Activated T-cell treated with anti-CD3 and anti-CD28 coated beads, Interleukin-2, amount 50 U/mL, for 4 hours (primary cell): Measurements from ENCODE around the gene PGLYRP2. TPM values are rescaled to one million over a fixed set of nuclear protein-coding genes. Genes with fewer than 3 reads are reported as not detected.
"Not testable (repeated sequence)": the region's sequence is repeated elsewhere in the genome, so short reads cannot be mapped to it uniquely, and the experiment has no call there.

Source experiments
- ATAC-seq, 2 donors: fragments of 200-7000 bp; cut with Tn5 transposase; one replicate each; pipeline ENCODE4 v1.10.0; 2021
- DNase-seq: peaks from one replicate; pipeline ENCODE4 v3.0.0-alpha.2; 2020
- H3K27me3 Mint-ChIP-seq: one replicate; pipeline ENCODE4 v1.8.0; 2021; ENCODE audit warnings: low read depth, mixed read lengths
- H3K36me3 Mint-ChIP-seq: one replicate; pipeline ENCODE4 v1.8.0; 2022; ENCODE audit warnings: mixed read lengths; ENCODE audit not compliant: insufficient read depth
- H3K4me1 Mint-ChIP-seq: one replicate; pipeline ENCODE4 v1.8.0; 2021; ENCODE audit warnings: low read depth, mixed read lengths
- H3K4me3 Mint-ChIP-seq: one replicate; pipeline ENCODE4 v1.8.0; 2021; ENCODE audit warnings: mild to moderate bottlenecking, moderate library complexity, mixed read lengths
- H3K9me3 Mint-ChIP-seq: one replicate; pipeline ENCODE4 v1.8.0; 2021; ENCODE audit warnings: mixed read lengths
- total RNA-seq, 3 donors: library from RNA; stranded (reverse); gene quantifications; one replicate each; pipeline ENCODE4 v1.2.1, GENCODE V29; 2021

Gene PGLYRP2
- total RNA-seq, 3 donors from 2014 or later, result 0.08 TPM; not detected in 2

DNA sequence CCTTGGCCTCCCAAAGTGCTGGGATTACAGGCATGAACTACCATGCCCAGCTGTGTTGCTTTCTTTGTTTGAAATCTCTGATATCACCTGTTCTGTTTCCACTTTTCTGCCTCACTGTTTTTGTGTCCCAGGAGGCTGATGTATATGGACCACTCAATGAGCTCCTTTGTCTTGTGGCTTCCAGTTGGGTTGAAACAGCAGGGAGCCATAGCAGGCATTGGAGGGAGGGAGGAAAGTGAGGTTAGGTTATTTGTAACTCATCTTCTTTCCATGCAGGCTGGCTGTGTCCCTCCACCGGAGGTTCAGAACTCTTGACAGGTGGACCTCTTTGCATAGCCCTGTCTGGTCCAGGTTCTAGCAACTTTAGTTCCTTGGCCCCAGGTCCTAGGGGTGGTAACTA, 23.0 kb upstream of the PGLYRP2 start:
- peaks cover 9% of the 10 kb centered on the region for H3K4me1 Mint-ChIP-seq
- H3K4me3 Mint-ChIP-seq, result no peak overlapping the region
- no peaks in the 10 kb centered on the region for H3K9me3 Mint-ChIP-seq
- no peak for DNase-seq
- peaks cover 2% of the 10 kb centered on the region for H3K27me3 Mint-ChIP-seq
- no peak for ATAC-seq
- H3K36me3 Mint-ChIP-seq, result no peaks in the 10 kb centered on the region

DNA sequence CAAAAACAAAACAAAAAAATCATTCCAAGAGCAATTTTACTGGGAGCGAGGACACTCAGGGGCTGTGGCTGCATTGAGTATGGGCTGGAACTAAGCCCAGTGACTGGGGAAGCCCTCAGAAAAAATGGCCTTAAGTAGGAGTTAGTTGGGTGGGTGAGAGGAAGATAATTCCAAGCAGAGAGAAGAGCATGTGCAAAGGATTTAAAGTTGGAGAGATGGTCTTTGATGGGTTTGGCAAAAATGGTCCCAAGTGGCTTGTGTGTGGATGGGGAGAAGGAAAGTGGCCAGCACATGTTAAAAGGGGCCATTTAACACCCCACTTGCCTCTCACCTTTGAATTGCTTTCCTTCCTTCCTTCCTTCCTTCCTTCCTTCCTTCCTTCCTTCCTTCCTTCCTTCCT, 22.3 kb upstream of the PGLYRP2 start:
- ATAC-seq, result no peak
- peaks cover 9% of the 10 kb centered on the region for H3K4me1 Mint-ChIP-seq
- no peaks in the 10 kb centered on the region for H3K36me3 Mint-ChIP-seq

GRCh38 chr19:15498910-15499309, 19.6 kb upstream of the PGLYRP2 start:
- Mint-ChIP-seq H3K4me1 (peaks cover 9% of the 10 kb centered on the region), H3K4me3 (no peak overlapping the region), H3K36me3 (no peaks in the 10 kb centered on the region), H3K9me3 (no peaks in the 10 kb centered on the region), H3K27me3 (no peaks in the 10 kb centered on the region)
- ATAC-seq (peak in 1 of 2 donors; percentile 28), DNase-seq (no peak)

More for the DNA sequence above, 22.3 kb upstream of the PGLYRP2 start:
- H3K9me3 Mint-ChIP-seq, result no peaks in the 10 kb centered on the region
- H3K27me3 Mint-ChIP-seq, result peaks cover 2% of the 10 kb centered on the region
- DNase-seq, result no peak
- no peak overlapping the region for H3K4me3 Mint-ChIP-seq

- Mint-ChIP-seq H3K4me3 (no peak overlapping the region), H3K4me1 (peaks cover 9% of the 10 kb centered on the region), H3K36me3 (no peaks in the 10 kb centered on the region), H3K27me3 (no peaks in the 10 kb centered on the region), H3K9me3 (no peaks in the 10 kb centered on the region)
- no peak for ATAC-seq
- DNase-seq, result no peak
Measured at GRCh38 chr19:15498156-15498858, 19.0 kb upstream of the PGLYRP2 start.

GRCh38 chr19:15495151-15495550, 15.8 kb upstream of the PGLYRP2 start:
- H3K4me1 Mint-ChIP-seq, result peaks cover 6% of the 10 kb centered on the region
- no peak for ATAC-seq

GRCh38 chr19:15488489-15489226, 9.4 kb upstream of the PGLYRP2 start:
- H3K27me3 Mint-ChIP-seq, result no peaks in the 10 kb centered on the region
- H3K4me1 Mint-ChIP-seq, result peaks cover 2% of the 10 kb centered on the region
- no peaks in the 10 kb centered on the region for H3K36me3 Mint-ChIP-seq
- H3K9me3 Mint-ChIP-seq, result peaks cover 4% of the 10 kb centered on the region
- H3K4me3 Mint-ChIP-seq, result no peak overlapping the region
- ATAC-seq (no peak), DNase-seq (no peak)

More at GRCh38 chr19:15495151-15495550, 15.8 kb upstream of the PGLYRP2 start:
- H3K36me3 Mint-ChIP-seq, result no peaks in the 10 kb centered on the region
- no peak for DNase-seq
- H3K4me3 Mint-ChIP-seq, result no peak overlapping the region
- H3K27me3 Mint-ChIP-seq, result no peaks in the 10 kb centered on the region
- H3K9me3 Mint-ChIP-seq, result no peaks in the 10 kb centered on the region

DNA sequence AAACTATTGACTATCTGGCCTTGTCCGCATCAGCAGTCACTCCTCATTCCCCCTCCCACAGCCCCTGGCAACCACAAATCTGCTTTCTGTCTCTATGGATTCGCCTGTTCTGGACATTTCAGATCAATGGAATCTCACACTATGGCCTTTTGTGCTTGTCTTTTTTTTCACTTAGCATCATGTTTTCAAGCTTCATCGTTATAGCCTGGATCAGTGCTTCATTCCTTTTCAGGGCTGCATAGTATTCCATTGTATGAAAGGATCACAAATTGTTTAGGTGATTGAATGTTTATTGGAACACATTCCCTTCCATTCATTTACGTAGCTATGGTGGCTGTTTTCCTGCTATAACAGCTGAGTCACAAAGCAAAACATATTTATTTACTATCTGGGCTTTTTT, 7.7 kb upstream of the PGLYRP2 start:
- H3K36me3 Mint-ChIP-seq, result no peaks in the 10 kb centered on the region
- H3K9me3 Mint-ChIP-seq, result peaks cover 4% of the 10 kb centered on the region
- ATAC-seq, result no peak
- peaks cover 10% of the 10 kb centered on the region for H3K4me1 Mint-ChIP-seq
- DNase-seq, result no peak
- no peak overlapping the region for H3K4me3 Mint-ChIP-seq
- H3K27me3 Mint-ChIP-seq, result no peaks in the 10 kb centered on the region

- not testable (repeated sequence) for H3K27me3 Mint-ChIP-seq, ATAC-seq, DNase-seq, H3K9me3 Mint-ChIP-seq, H3K36me3 Mint-ChIP-seq, H3K4me1 Mint-ChIP-seq, H3K4me3 Mint-ChIP-seq
Measured at GRCh38 chr19:15485768-15486167, 6.5 kb upstream of the PGLYRP2 start.

GRCh38 chr19:15480996-15481395, 1.7 kb upstream of the PGLYRP2 start:
- not testable (repeated sequence) for H3K9me3 Mint-ChIP-seq

DNA sequence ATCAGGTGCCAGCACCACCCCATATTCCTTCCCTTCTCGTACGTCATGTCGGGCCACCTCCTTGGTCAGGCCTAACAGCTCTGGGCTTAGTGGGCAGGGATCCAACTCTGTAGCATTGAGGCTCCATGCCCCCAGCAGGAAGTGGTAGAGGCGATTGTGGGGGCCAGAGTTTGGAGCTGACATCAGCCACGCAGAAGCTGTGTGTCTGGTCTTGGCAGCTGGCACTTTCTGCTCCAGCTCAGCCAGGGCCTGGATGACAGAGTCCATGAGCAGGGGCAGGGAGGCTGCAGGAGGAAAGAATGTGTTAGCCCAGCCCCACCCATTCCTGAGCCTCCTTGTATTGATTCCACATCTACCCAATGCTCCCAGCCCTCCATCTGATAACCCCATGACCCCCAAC, 3.0 kb downstream of the PGLYRP2 start:
- no peak for ATAC-seq
- peaks cover 32% of the 10 kb centered on the region for H3K4me1 Mint-ChIP-seq

More at GRCh38 chr19:15480996-15481395, 1.7 kb upstream of the PGLYRP2 start:
- H3K4me1 Mint-ChIP-seq, result peaks cover 37% of the 10 kb centered on the region
- not testable (repeated sequence) for DNase-seq, H3K27me3 Mint-ChIP-seq, H3K36me3 Mint-ChIP-seq, ATAC-seq, H3K4me3 Mint-ChIP-seq

GRCh38 chr19:15475611-15476010, 3.7 kb downstream of the PGLYRP2 start:
- Mint-ChIP-seq H3K9me3 (no peaks in the 10 kb centered on the region), H3K36me3 (no peaks in the 10 kb centered on the region), H3K27me3 (no peaks in the 10 kb centered on the region), H3K4me3 (no peak overlapping the region), H3K4me1 (peaks cover 32% of the 10 kb centered on the region)
- no peak for ATAC-seq
- DNase-seq, result no peak

More for the DNA sequence above, 3.0 kb downstream of the PGLYRP2 start:
- no peaks in the 10 kb centered on the region for H3K9me3 Mint-ChIP-seq
- no peaks in the 10 kb centered on the region for H3K27me3 Mint-ChIP-seq
- no peak for DNase-seq
- no peak overlapping the region for H3K4me3 Mint-ChIP-seq
- no peaks in the 10 kb centered on the region for H3K36me3 Mint-ChIP-seq

DNA sequence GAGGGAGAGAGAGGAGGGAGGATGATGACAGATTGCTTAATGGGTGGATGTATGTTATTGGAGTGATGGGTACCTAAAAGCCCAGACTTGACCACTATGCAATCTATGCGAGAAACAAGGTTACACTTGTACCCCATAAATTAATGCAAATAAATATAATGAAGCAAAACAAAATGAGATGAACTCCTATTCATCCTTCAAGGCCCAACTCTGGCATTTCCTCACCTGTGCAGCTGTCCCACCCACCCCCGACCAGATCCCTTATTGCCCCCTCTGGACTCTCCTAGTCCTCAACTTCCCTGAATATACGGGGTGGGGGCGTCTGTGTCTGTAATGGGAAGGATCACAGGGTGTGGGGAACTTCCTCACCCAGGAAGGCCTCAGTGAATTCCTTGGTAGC, 4.1 kb downstream of the PGLYRP2 start:
- DNase-seq (no peak), ATAC-seq (no peak)
- Mint-ChIP-seq H3K27me3 (no peaks in the 10 kb centered on the region), H3K9me3 (no peaks in the 10 kb centered on the region), H3K4me3 (no peak overlapping the region), H3K36me3 (no peaks in the 10 kb centered on the region), H3K4me1 (peaks cover 30% of the 10 kb centered on the region)

DNA sequence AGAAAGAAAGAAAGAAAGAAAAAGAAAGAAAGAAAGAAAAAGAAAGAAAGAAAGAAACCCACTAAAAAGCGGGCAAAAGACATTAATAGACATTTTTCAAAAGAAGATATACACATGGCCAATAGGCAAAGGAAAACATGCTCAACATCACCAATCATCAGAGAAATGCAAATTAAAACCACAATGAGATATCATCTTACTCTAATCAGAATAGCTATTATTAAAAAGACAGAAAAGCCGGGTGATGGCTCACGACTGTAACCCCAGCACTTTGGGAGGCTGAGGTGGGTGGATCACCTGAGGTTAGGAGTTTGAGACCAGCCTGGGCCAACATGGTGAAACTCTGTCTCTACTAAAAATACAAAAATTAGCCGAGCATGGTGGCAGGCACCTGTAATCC, 5.5 kb downstream of the PGLYRP2 start:
- not testable (repeated sequence) for DNase-seq, H3K9me3 Mint-ChIP-seq, ATAC-seq, H3K4me3 Mint-ChIP-seq, H3K36me3 Mint-ChIP-seq, H3K27me3 Mint-ChIP-seq
- peaks cover 29% of the 10 kb centered on the region for H3K4me1 Mint-ChIP-seq

DNA sequence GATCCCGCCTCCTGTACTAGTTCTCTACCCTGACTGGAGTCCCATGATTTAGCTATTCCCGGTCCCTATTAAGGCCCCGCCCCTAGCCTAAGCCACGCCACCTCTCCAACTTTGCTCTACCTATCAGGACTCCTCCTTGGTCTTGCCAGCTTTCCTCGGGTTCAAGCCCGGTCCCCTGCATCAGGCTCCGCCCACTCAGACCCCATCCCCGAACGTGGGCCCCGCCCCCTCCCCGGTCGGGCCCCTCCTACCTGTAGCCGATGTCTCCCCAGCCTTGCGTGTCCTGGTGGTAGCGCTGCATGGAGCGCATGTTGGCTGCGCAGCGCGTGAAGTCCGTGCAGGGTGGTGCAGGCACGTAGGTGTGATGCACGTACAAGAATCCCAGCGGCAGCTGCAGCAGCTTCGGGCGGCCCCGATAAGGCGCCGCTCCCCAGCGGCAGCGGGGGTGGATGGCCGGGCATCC, 7.6 kb downstream of the PGLYRP2 start:
- no peaks in the 10 kb centered on the region for H3K36me3 Mint-ChIP-seq
- no peak overlapping the region for H3K4me3 Mint-ChIP-seq
- ATAC-seq (no peak), DNase-seq (no peak)
- peaks cover 39% of the 10 kb centered on the region for H3K4me1 Mint-ChIP-seq
- no peaks in the 10 kb centered on the region for H3K9me3 Mint-ChIP-seq
- no peaks in the 10 kb centered on the region for H3K27me3 Mint-ChIP-seq
